GM12878 (cell line): ENCODE results near the gene PRPS1. TPM values are rescaled to one million over a fixed set of nuclear protein-coding genes. Genes with fewer than 3 reads are reported as not detected.

Experiments
- ATAC-seq: fragments of 200-7000 bp; cut with Tn5 transposase; 3 replicates; pipeline ENCODE4 v1.9.1; 2020; ENCODE audit warnings: mild to moderate bottlenecking, moderate library complexity
- BruUV-seq: library from RNA; stranded (reverse); fragments of 400-500 nt; replicated peaks from 2 replicates; lab custom pipeline; 2021; lab: Mats Ljungman, UMichigan
- CTCF ChIA-PET: fragments of 300-600 bp; sonication (Branson Sonifier 250); formaldehyde crosslinking; extraction: SDS; loops from one replicate; lab custom pipeline; 2021; ENCODE audit warnings: inconsistent platforms; lab: Yijun Ruan, JAX
- POLR2A ChIA-PET: fragments of 350-600 bp; formaldehyde crosslinking; extraction: SDS; loops from one replicate; lab custom pipeline; 2021; ENCODE audit warnings: inconsistent platforms; lab: Charles Lee
- RAD21 ChIA-PET: fragments of 300-600 bp; sonication (Branson Sonifier 250); formaldehyde crosslinking; loops from one replicate; lab custom pipeline; 2023; ENCODE audit warnings: antibody characterized with exemption; ENCODE audit not compliant: unreplicated experiment; lab: Charles Lee
- SMC1A ChIA-PET: fragments of 300-600 bp; sonication (Branson Sonifier 250); formaldehyde crosslinking; loops from one replicate; lab custom pipeline; 2023; ENCODE audit not compliant: unreplicated experiment, uncharacterized antibody; lab: Charles Lee
- DNase-seq: peaks from one replicate; pipeline ENCODE4 v3.0.0-alpha.2; 2011; ENCODE audit warnings: low read depth, low spot score
- FAIRE-seq: peaks from 3 replicates; lab custom pipeline; 2011; peaks lifted over from hg19 to GRCh38; lab: Jason Lieb, UNC
- H2AFZ ChIP-seq: 2 replicates; pipeline ENCODE4 v1.6.0; 2011; ENCODE audit warnings: low read depth, low read length, control low read depth; ENCODE audit not compliant: control insufficient read depth
- H3K27ac ChIP-seq: 2 replicates; pipeline ENCODE4 v1.5.1; 2011; ENCODE audit warnings: control low read depth; ENCODE audit not compliant: control insufficient read depth, insufficient read depth
- H3K27me3 ChIP-seq, 2 experiments: replicated peaks in 1 of 2; 2 replicates each; pipeline versions ENCODE4 v1.6.0 to v1.6.1; 2011; ENCODE audit warnings: low read length in 1 of 2; ENCODE audit not compliant: control insufficient read depth in 2 of 2, insufficient read depth in 2 of 2
- H3K36me3 ChIP-seq, 2 experiments: 2 replicates each; pipeline ENCODE4 v1.5.1; 2011; ENCODE audit warnings: low read length in 1 of 2; ENCODE audit not compliant: control insufficient read depth in 2 of 2, insufficient read depth in 2 of 2
- H3K4me1 ChIP-seq: 2 replicates; pipeline ENCODE4 v1.6.1; 2011; ENCODE audit warnings: mild to moderate bottlenecking, low read length, moderate library complexity, mixed read lengths; ENCODE audit not compliant: control insufficient read depth, insufficient read depth
- H3K4me2 ChIP-seq: 2 replicates; pipeline ENCODE4 v1.6.0; 2011; ENCODE audit warnings: control low read depth; ENCODE audit not compliant: control insufficient read depth, insufficient read depth
- H3K4me3 ChIP-seq: fragments of 200-600 bp; sonication (generic); 2 replicates; pipeline ENCODE4 v1.5.1; 2016
- H3K79me2 ChIP-seq: 2 replicates; pipeline ENCODE4 v1.6.0; 2011; ENCODE audit warnings: low read length; ENCODE audit not compliant: control insufficient read depth, insufficient read depth
- H3K9ac ChIP-seq: 2 replicates; pipeline ENCODE4 v1.8.0; 2011; ENCODE audit warnings: low read length, control low read depth, mixed read lengths; ENCODE audit not compliant: control insufficient read depth, insufficient read depth
- H3K9me3 ChIP-seq: replicated peaks from 3 replicates; pipeline ENCODE4 v1.5.1; 2011; ENCODE audit warnings: mild to moderate bottlenecking, low read length; ENCODE audit not compliant: control insufficient read depth, insufficient read depth
- H4K20me1 ChIP-seq: 2 replicates; pipeline ENCODE4 v1.6.0; 2011; ENCODE audit not compliant: control insufficient read depth, insufficient read depth
- BHLHE40 ChIP-seq, 2 experiments: fragments of 450-650 bp in 1 of 2; IDR thresholded peaks; 2 replicates each; pipeline ENCODE4 v1.6.1; 2011 to 2017; ENCODE audit warnings: low read depth in 2 of 2, borderline replicate concordance in 1 of 2, improper control_type of control experiment in 1 of 2, low read length in 1 of 2, mild to moderate bottlenecking in 1 of 2
- IKZF2 ChIP-seq, 2 experiments: fragments of 450-650 bp; IDR thresholded peaks; 2 replicates each; pipeline ENCODE4 v1.6.1; 2017; ENCODE audit warnings: mild to moderate bottlenecking in 2 of 2, moderate library complexity in 2 of 2
- WGBS: methylation state at CpG from one replicate; pipeline ENCODE4 v1.1.6; 2016; ENCODE audit warnings: low lambda C conversion rate; ENCODE audit not compliant: insufficient replicate concordance, insufficient coverage; ENCODE audit errors: missing lambda C conversion rate; 5-methylcytosine and 5-hydroxymethylcytosine counted together
- in situ Hi-C: fragments of 300-500 bp; cut with MboI; formaldehyde crosslinking; loops from 9 replicates; pipeline ENCODE4 v1.14.3; 2018; ENCODE audit warnings: mixed read lengths
- intact Hi-C: fragments of 100-400 bp; cut with micrococcal nuclease; formaldehyde crosslinking; loops from one replicate; pipeline ENCODE4 v1.14.2; 2022; ENCODE audit not compliant: unreplicated experiment
- polyA plus RNA-seq, 11 experiments: library from polyadenylated mRNA; depleted of rRNA in 4 of 11; unstranded in 6 of 11; stranded (reverse) in 5 of 11; fragments of >200 nt; fragmentation: Nextera tagmentation in 4 of 11; fragmentation: Illumina TruSeq in 1 of 11; extraction: Ambion mirVana in 4 of 11; extraction: Trizol in 1 of 11; gene quantifications; 1 replicate in 1 of 11; 2 replicates in 10 of 11; pipeline versions ENCODE4 v1.2.1 to v1.2.3, GENCODE V29; 2011 to 2016; ENCODE audit warnings: inconsistent platforms in 2 of 11, missing spikeins in 2 of 11, low read depth in 1 of 11
- total RNA-seq, 4 experiments: library from RNA; depleted of rRNA in 3 of 4; stranded (reverse); fragments of >200 nt in 3 of 4; fragmentation: Illumina TruSeq in 1 of 4; extraction: Trizol in 1 of 4; gene quantifications; 2 replicates each; pipeline versions ENCODE4 v1.2.1 to v1.2.3, GENCODE V29; 2013 to 2021
- TF ChIP-seq, protein P1 (sequence below): fragments of 450-650 bp; IDR thresholded peaks from 2 replicates; pipeline ENCODE4 v1.6.1; 2017; ENCODE audit warnings: mild to moderate bottlenecking, moderate library complexity

The PRPS1 gene
- total and polyA plus RNA-seq, 10 of the 15 experiments (the other 5 are each of a cell fraction or from before 2014, with no cell fraction given) = 26.5 to 86.5 (median 61.1) TPM

DNA sequence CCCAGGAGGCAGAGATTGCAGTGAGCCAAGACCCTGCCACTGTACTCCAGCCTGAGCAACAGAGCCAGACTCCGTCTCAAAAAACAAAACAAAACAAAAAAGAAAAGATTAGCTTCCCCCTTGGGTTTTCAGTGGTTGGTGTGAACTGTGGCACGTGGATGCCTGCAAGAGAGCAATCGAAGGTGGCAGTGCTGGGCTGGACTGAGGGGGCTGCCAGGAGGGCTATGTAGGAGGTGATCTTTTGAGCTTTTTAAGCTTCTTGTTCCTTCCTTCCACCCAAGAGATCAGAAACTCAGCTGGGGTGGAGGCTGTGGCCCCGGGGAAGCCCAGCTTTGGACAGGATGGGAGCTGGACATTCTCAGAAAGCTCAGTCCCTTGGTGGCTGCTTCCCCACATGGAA, 49.6 kb downstream of the PRPS1 start:
- no peak for FAIRE-seq
- WGBS = 39% methylated on average over 4 of the region's 4 CpGs

More for the DNA sequence above, 49.6 kb downstream of the PRPS1 start:
- H3K9me3 ChIP-seq = no peaks in the 10 kb centered on the region
- ChIA-PET RAD21 (interaction anchor here (1.0 to 11.2 kb wide), 5 partner anchors 9 to 98 kb away, joined by 4 to 444 read pairs (median 17); partner anchors contain the start of gene TSC22D3), POLR2A (interaction anchor here (1.0 to 10.5 kb wide), 3 partner anchors 9 to 36 kb away, joined by 5 to 287 read pairs (median 10); no protein-coding TSS in a partner anchor), SMC1A (interaction anchor here (1.2 to 8.6 kb wide), 9 partner anchors 8 to 98 kb away, joined by 3 to 425 read pairs (median 7); partner anchors contain the start of genes NCBP2L and TSC22D3), CTCF (interaction anchor here (1.4 to 7.7 kb wide), 6 partner anchors 9 to 98 kb away, joined by 3 to 273 read pairs (median 12); partner anchors contain the start of genes NCBP2L and TSC22D3)
- BruUV-seq = no TSS peak
- ATAC-seq (no peak), DNase-seq (no peak)
- in situ Hi-C loops (loop anchor here (5.0 kb wide), 1 partner anchor 34 kb away; no protein-coding TSS in a partner anchor), intact Hi-C loops (loop anchor here (5.0 kb wide), 1 partner anchor 561 kb away; the partner anchor contains the start of gene RBM41)
- no peaks in the 10 kb centered on the region for H3K36me3 ChIP-seq
- TF ChIP-seq BHLHE40 (IDR thresholded peaks at IDR 0.05; ENCODE audit: borderline replicate concordance in 1 of 2, low read depth in 2 of 2, low read length in 1 of 2) = peak in 1 of 2 experiments; percentile 41; a peak in 1 of 4 replicates
- no peak for TF ChIP-seq IKZF2 (IDR thresholded peaks at IDR 0.05)
- TF ChIP-seq, protein P1, sequence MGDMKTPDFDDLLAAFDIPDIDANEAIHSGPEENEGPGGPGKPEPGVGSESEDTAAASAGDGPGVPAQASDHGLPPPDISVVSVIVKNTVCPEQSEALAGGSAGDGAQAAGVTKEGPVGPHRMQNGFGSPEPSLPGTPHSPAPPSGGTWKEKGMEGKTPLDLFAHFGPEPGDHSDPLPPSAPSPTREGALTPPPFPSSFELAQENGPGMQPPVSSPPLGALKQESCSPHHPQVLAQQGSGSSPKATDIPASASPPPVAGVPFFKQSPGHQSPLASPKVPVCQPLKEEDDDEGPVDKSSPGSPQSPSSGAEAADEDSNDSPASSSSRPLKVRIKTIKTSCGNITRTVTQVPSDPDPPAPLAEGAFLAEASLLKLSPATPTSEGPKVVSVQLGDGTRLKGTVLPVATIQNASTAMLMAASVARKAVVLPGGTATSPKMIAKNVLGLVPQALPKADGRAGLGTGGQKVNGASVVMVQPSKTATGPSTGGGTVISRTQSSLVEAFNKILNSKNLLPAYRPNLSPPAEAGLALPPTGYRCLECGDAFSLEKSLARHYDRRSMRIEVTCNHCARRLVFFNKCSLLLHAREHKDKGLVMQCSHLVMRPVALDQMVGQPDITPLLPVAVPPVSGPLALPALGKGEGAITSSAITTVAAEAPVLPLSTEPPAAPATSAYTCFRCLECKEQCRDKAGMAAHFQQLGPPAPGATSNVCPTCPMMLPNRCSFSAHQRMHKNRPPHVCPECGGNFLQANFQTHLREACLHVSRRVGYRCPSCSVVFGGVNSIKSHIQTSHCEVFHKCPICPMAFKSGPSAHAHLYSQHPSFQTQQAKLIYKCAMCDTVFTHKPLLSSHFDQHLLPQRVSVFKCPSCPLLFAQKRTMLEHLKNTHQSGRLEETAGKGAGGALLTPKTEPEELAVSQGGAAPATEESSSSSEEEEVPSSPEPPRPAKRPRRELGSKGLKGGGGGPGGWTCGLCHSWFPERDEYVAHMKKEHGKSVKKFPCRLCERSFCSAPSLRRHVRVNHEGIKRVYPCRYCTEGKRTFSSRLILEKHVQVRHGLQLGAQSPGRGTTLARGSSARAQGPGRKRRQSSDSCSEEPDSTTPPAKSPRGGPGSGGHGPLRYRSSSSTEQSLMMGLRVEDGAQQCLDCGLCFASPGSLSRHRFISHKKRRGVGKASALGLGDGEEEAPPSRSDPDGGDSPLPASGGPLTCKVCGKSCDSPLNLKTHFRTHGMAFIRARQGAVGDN = 0 out of 2 replicates have a peak, but pooled peaks have one; percentile 50
- no peak overlapping the region for H2AFZ ChIP-seq
- no peaks in the 10 kb centered on the region for H4K20me1 ChIP-seq
- peaks cover 22% of the 10 kb centered on the region for H3K4me1 ChIP-seq
- H3K79me2 ChIP-seq = peaks cover 4% of the 10 kb centered on the region
- H3K27me3 ChIP-seq = no peaks in the 10 kb centered on the region; a peak in 1 of 4 replicates
- no peak overlapping the region for H3K9ac ChIP-seq
- H3K27ac ChIP-seq = peak overlapping the region; percentile 8; the same call in 1 of the 2 replicates
- no peak overlapping the region for H3K4me2 ChIP-seq
- H3K4me3 ChIP-seq = no peak overlapping the region
